Smooth muscle cell (in vitro differentiated cells): Measurements from ENCODE around the gene SAC3D1. TPM values are rescaled to one million over a fixed set of nuclear protein-coding genes. Genes with fewer than 3 reads are reported as not detected.

Experiments
- DNase-seq: peaks from one replicate; lab custom pipeline; 2025; ENCODE audit not compliant: unreplicated experiment; lab: John Stamatoyannopoulos, UW
- H2AFZ ChIP-seq: fragments of 200-600 bp; sonication (generic); 2 replicates; pipeline ENCODE4 v1.6.0; 2016; ENCODE audit warnings: antibody characterized with exemption, low read depth, mild to moderate bottlenecking
- H3F3A ChIP-seq: fragments of 200-600 bp; sonication (generic); 2 replicates; pipeline ENCODE4 v1.6.0; 2017; ENCODE audit warnings: antibody characterized with exemption, low read depth
- H3K27ac ChIP-seq: fragments of 200-600 bp; sonication (generic); 2 replicates; pipeline ENCODE4 v1.5.1; 2016; ENCODE audit warnings: low read depth, mild to moderate bottlenecking
- H3K27me3 ChIP-seq: fragments of 200-600 bp; sonication (generic); 2 replicates; pipeline ENCODE4 v1.6.1; 2016; ENCODE audit warnings: low read depth, mild to moderate bottlenecking
- H3K36me3 ChIP-seq: fragments of 200-600 bp; sonication (generic); 2 replicates; pipeline ENCODE4 v1.5.1; 2016; ENCODE audit warnings: low read depth
- H3K4me1 ChIP-seq: fragments of 200-600 bp; sonication (generic); 2 replicates; pipeline ENCODE4 v1.5.1; 2016; ENCODE audit warnings: low read depth
- H3K4me2 ChIP-seq: fragments of 200-600 bp; sonication (generic); 2 replicates; pipeline ENCODE4 v1.6.0; 2016; ENCODE audit warnings: mild to moderate bottlenecking
- H3K4me3 ChIP-seq: fragments of 200-600 bp; sonication (generic); 2 replicates; pipeline ENCODE4 v1.5.1; 2016; ENCODE audit warnings: mild to moderate bottlenecking
- H3K79me2 ChIP-seq: fragments of 200-600 bp; sonication (generic); 2 replicates; pipeline ENCODE4 v1.6.0; 2016; ENCODE audit warnings: low read depth, mild to moderate bottlenecking
- H3K9ac ChIP-seq: fragments of 200-600 bp; sonication (generic); 2 replicates; pipeline ENCODE4 v1.6.0; 2016; ENCODE audit warnings: low read depth
- H3K9me3 ChIP-seq: fragments of 200-600 bp; sonication (generic); replicated peaks from 2 replicates; pipeline ENCODE4 v1.5.1; 2016; ENCODE audit warnings: low read depth
- H4K20me1 ChIP-seq: fragments of 200-600 bp; sonication (generic); 2 replicates; pipeline ENCODE4 v1.6.0; 2016; ENCODE audit warnings: low read depth
- CTCF ChIP-seq: fragments of 200-600 bp; sonication (generic); IDR thresholded peaks from 2 replicates; pipeline ENCODE4 v1.5.1; 2017; ENCODE audit warnings: borderline replicate concordance, mild to moderate bottlenecking, antibody characterized with exemption; ENCODE audit not compliant: insufficient read depth, poor library complexity, severe bottlenecking
- WGBS: methylation state at CpG from one replicate; pipeline ENCODE4 v1.1.7; 2016; ENCODE audit warnings: low lambda C conversion rate; 5-methylcytosine and 5-hydroxymethylcytosine counted together
- polyA plus RNA-seq: library from polyadenylated mRNA; unstranded; fragments of >200 nt; fragmentation: Nextera tagmentation; extraction: Ambion mirVana; gene quantifications from 2 replicates; pipeline ENCODE4 v1.2.1, GENCODE V29; 2016
- total RNA-seq: library from RNA; depleted of rRNA; stranded (reverse); fragments of >200 nt; gene quantifications from 2 replicates; pipeline ENCODE4 v1.2.3, GENCODE V29; 2014

The SAC3D1 gene
- total and polyA plus RNA-seq, 2 experiments from 2014 or later, result 7.4 to 26.2 TPM

- H3F3A ChIP-seq, result no peaks in the 10 kb centered on the region
- H3K9ac ChIP-seq, result no peak overlapping the region
- H3K4me3 ChIP-seq, result no peak overlapping the region
- no peak overlapping the region for H3K4me2 ChIP-seq
- no peak for DNase-seq
- TF ChIP-seq CTCF, result no peak
- H3K79me2 ChIP-seq, result peaks cover 5% of the 10 kb centered on the region
- H3K4me1 ChIP-seq, result no peaks in the 10 kb centered on the region
- 98% methylated on average over 2 of the region's 2 CpGs for WGBS
- no peaks in the 10 kb centered on the region for H3K36me3 ChIP-seq
- H3K27ac ChIP-seq, result no peak overlapping the region
- no peak overlapping the region for H2AFZ ChIP-seq
- H3K9me3 ChIP-seq, result no peaks in the 10 kb centered on the region
- no peaks in the 10 kb centered on the region for H4K20me1 ChIP-seq
- no peaks in the 10 kb centered on the region for H3K27me3 ChIP-seq
These were observed 6.6 kb upstream of the SAC3D1 start for GRCh38 chr11:65034423-65034822.

- H2AFZ ChIP-seq, result no peak overlapping the region
- DNase-seq, result no peak
- peaks cover 5% of the 10 kb centered on the region for H3F3A ChIP-seq
- no peak overlapping the region for H3K4me3 ChIP-seq
- no peak overlapping the region for H3K27ac ChIP-seq
- H3K4me1 ChIP-seq, result no peaks in the 10 kb centered on the region
- no peak for TF ChIP-seq CTCF
- H3K79me2 ChIP-seq, result no peaks in the 10 kb centered on the region
- H3K9ac ChIP-seq, result no peak overlapping the region
- no peaks in the 10 kb centered on the region for H3K9me3 ChIP-seq
- H3K4me2 ChIP-seq, result no peak overlapping the region
- no peaks in the 10 kb centered on the region for H3K27me3 ChIP-seq
- no peaks in the 10 kb centered on the region for H3K36me3 ChIP-seq
- H4K20me1 ChIP-seq, result no peaks in the 10 kb centered on the region
- 93% methylated on average over 11 of the region's 11 CpGs for WGBS
These were observed 5.4 kb upstream of the SAC3D1 start for GRCh38 chr11:65035579-65035978.

GRCh38 chr11:65036931-65037330, 4.1 kb upstream of the SAC3D1 start:
- peaks cover 3% of the 10 kb centered on the region for H3K79me2 ChIP-seq
- no peak overlapping the region for H3K27ac ChIP-seq
- H3K4me2 ChIP-seq, result no peak overlapping the region
- H3K4me3 ChIP-seq, result no peak overlapping the region
- H4K20me1 ChIP-seq, result no peaks in the 10 kb centered on the region
- TF ChIP-seq CTCF, result no peak
- 98% methylated on average over 6 of the region's 6 CpGs for WGBS
- no peak overlapping the region for H2AFZ ChIP-seq
- H3K9ac ChIP-seq, result no peak overlapping the region
- peaks cover 5% of the 10 kb centered on the region for H3F3A ChIP-seq
- H3K4me1 ChIP-seq, result no peaks in the 10 kb centered on the region
- no peak for DNase-seq
- no peaks in the 10 kb centered on the region for H3K27me3 ChIP-seq
- no peaks in the 10 kb centered on the region for H3K9me3 ChIP-seq
- no peaks in the 10 kb centered on the region for H3K36me3 ChIP-seq

- H3K36me3 ChIP-seq, result no peaks in the 10 kb centered on the region
- H3K27ac ChIP-seq, result peak overlapping the region; percentile 52
- no peaks in the 10 kb centered on the region for H3K27me3 ChIP-seq
- peak overlapping the region; percentile 64 for H3K4me3 ChIP-seq
- H4K20me1 ChIP-seq, result no peaks in the 10 kb centered on the region
- no peak for TF ChIP-seq CTCF
- H2AFZ ChIP-seq, result peak overlapping the region; percentile 53
- H3K9ac ChIP-seq, result no peak overlapping the region
- H3K4me1 ChIP-seq, result no peaks in the 10 kb centered on the region
- peak overlapping the region; percentile 91 for H3K4me2 ChIP-seq
- H3K9me3 ChIP-seq, result no peaks in the 10 kb centered on the region
- H3F3A ChIP-seq, result peaks cover 5% of the 10 kb centered on the region
- DNase-seq, result no peak
- WGBS, result 26% methylated on average over 7 of the region's 7 CpGs
- H3K79me2 ChIP-seq, result peaks cover 5% of the 10 kb centered on the region
These were observed 527 bp upstream of the SAC3D1 start for GRCh38 chr11:65040520-65040846.
